SK-N-MC (cell line): ENCODE results near the gene EPB41L4A.

ENCODE experiments used
- EZH2 ChIP-seq: fragments of 200-600 bp; sonication (generic); IDR thresholded peaks from one replicate; pipeline ENCODE4 v1.6.1; 2017; ENCODE audit warnings: antibody characterized with exemption
- POLR2AphosphoS5 ChIP-seq: IDR thresholded peaks from 2 replicates; pipeline ENCODE4 v1.6.1; 2012; ENCODE audit warnings: mild to moderate bottlenecking, low read depth, low read length, borderline replicate concordance

GRCh38 chr5:112407666-112408065 is 11.4 kb downstream of the EPB41L4A start:
- TF ChIP-seq EZH2 (no peak), POLR2AphosphoS5 (no peak)
